Trophoblast cell (in vitro differentiated cells and primary cell): Measurements from ENCODE around the gene LRRIQ3.

Experiments
- DNase-seq, 2 donors: peaks; one replicate each; pipeline ENCODE4 v3.0.0-alpha.2; 2016
- H2AFZ ChIP-seq: 2 replicates; pipeline ENCODE4 v1.6.1; 2013; ENCODE audit warnings: low read length, moderate library complexity, mild to moderate bottlenecking; ENCODE audit not compliant: insufficient read depth, poor library complexity
- H2AK5ac ChIP-seq: 2 replicates; pipeline ENCODE4 v1.6.1; 2013; ENCODE audit warnings: mild to moderate bottlenecking, low read length
- H2BK120ac ChIP-seq: 2 replicates; pipeline ENCODE4 v1.6.1; 2013; ENCODE audit warnings: low read length, mild to moderate bottlenecking, moderate library complexity; ENCODE audit not compliant: insufficient read depth, poor library complexity
- H2BK12ac ChIP-seq: 2 replicates; pipeline ENCODE4 v1.6.1; 2013; ENCODE audit warnings: mild to moderate bottlenecking, low read length, moderate library complexity
- H2BK5ac ChIP-seq: 2 replicates; pipeline ENCODE4 v1.6.1; 2013; ENCODE audit warnings: low read length, low read depth, moderate library complexity, mild to moderate bottlenecking; ENCODE audit not compliant: poor library complexity
- H3K14ac ChIP-seq: 2 replicates; pipeline ENCODE4 v1.6.1; 2013; ENCODE audit warnings: mild to moderate bottlenecking, low read length
- H3K18ac ChIP-seq: 2 replicates; pipeline ENCODE4 v1.6.1; 2013; ENCODE audit warnings: mild to moderate bottlenecking, low read length
- H3K23ac ChIP-seq: 2 replicates; pipeline ENCODE4 v1.6.1; 2013; ENCODE audit warnings: low read length
- H3K27ac ChIP-seq: 2 replicates; pipeline ENCODE4 v1.5.1; 2013; ENCODE audit warnings: low read depth, mild to moderate bottlenecking, inconsistent platforms, low read length, moderate library complexity
- H3K27me3 ChIP-seq: 2 replicates; pipeline ENCODE4 v1.6.1; 2013; ENCODE audit warnings: inconsistent platforms, mild to moderate bottlenecking, low read length, moderate library complexity; ENCODE audit not compliant: insufficient read depth
- H3K36me3 ChIP-seq, 2 experiments: 1 replicate in 1 of 2; 2 replicates in 1 of 2; pipeline ENCODE4 v1.6.1; 2013; ENCODE audit warnings: low read length in 2 of 2, mild to moderate bottlenecking in 2 of 2, moderate library complexity in 1 of 2; ENCODE audit not compliant: insufficient read depth in 2 of 2, control insufficient read depth in 1 of 2
- H3K4ac ChIP-seq: 2 replicates; pipeline ENCODE4 v1.6.1; 2013; ENCODE audit warnings: low read depth, mild to moderate bottlenecking, low read length, moderate library complexity
- H3K4me1 ChIP-seq, 2 experiments: 1 replicate in 1 of 2; 2 replicates in 1 of 2; pipeline ENCODE4 v1.6.1; 2013; ENCODE audit warnings: low read length in 2 of 2, mild to moderate bottlenecking in 2 of 2, moderate library complexity in 1 of 2; ENCODE audit not compliant: insufficient read depth in 2 of 2, control insufficient read depth in 1 of 2
- H3K4me2 ChIP-seq: 2 replicates; pipeline ENCODE4 v1.6.1; 2013; ENCODE audit warnings: inconsistent platforms, mild to moderate bottlenecking, low read length, moderate library complexity
- H3K4me3 ChIP-seq: 2 replicates; pipeline ENCODE4 v1.5.1; 2013; ENCODE audit warnings: mild to moderate bottlenecking, low read depth, low read length, inconsistent platforms
- H3K79me1 ChIP-seq: one replicate; pipeline ENCODE4 v1.6.1; 2013; ENCODE audit warnings: low read length
- H3K79me2 ChIP-seq: 2 replicates; pipeline ENCODE4 v1.6.1; 2013; ENCODE audit warnings: low read length, mild to moderate bottlenecking; ENCODE audit not compliant: control insufficient read depth, insufficient read depth, poor library complexity
- H3K9ac ChIP-seq: 2 replicates; pipeline ENCODE4 v1.6.1; 2013; ENCODE audit warnings: mild to moderate bottlenecking, low read length
- H3K9me3 ChIP-seq: 2 replicates; pipeline ENCODE4 v1.6.1; 2013; ENCODE audit warnings: low read depth, mild to moderate bottlenecking, control low read depth, inconsistent platforms, low read length; ENCODE audit not compliant: insufficient read depth
- H4K12ac ChIP-seq: 2 replicates; pipeline ENCODE4 v1.6.1; 2013; ENCODE audit warnings: low read depth, mild to moderate bottlenecking, low read length, moderate library complexity
- H4K8ac ChIP-seq: 2 replicates; pipeline ENCODE4 v1.6.1; 2013; ENCODE audit warnings: low read depth, mild to moderate bottlenecking, low read length, moderate library complexity
- H4K91ac ChIP-seq: one replicate; pipeline ENCODE4 v1.6.1; 2013; ENCODE audit warnings: low read depth, mild to moderate bottlenecking, low read length, moderate library complexity
- WGBS: extraction: QIAGEN DNeasy Blood & Tissue Kit; methylation state at CpG from one replicate; pipeline ENCODE4 v1.1.7; 2013; ENCODE audit warnings: missing lambda C conversion rate; ENCODE audit not compliant: insufficient read length, insufficient coverage; ENCODE audit errors: extremely low coverage; 5-methylcytosine and 5-hydroxymethylcytosine counted together

The LRRIQ3 gene

GRCh38 chr1:74237035-74237434, 39.1 kb upstream of the LRRIQ3 start:
- no peak overlapping the region for H2BK12ac ChIP-seq
- H2BK120ac ChIP-seq = no peak overlapping the region
- H3K18ac ChIP-seq = no peak overlapping the region
- no peak overlapping the region for H3K4me3 ChIP-seq
- no peak overlapping the region for H4K8ac ChIP-seq
- H4K12ac ChIP-seq = no peak overlapping the region
- H3K27ac ChIP-seq = no peak overlapping the region
- no peaks in the 10 kb centered on the region for H3K9me3 ChIP-seq
- no peaks in the 10 kb centered on the region for H3K4me1 ChIP-seq
- H3K27me3 ChIP-seq = no peaks in the 10 kb centered on the region
- WGBS = no CpG with 5 or more reads among the region's 1 CpG
- no peak overlapping the region for H3K4me2 ChIP-seq
- H2AFZ ChIP-seq = no peak overlapping the region
- H3K36me3 ChIP-seq = no peaks in the 10 kb centered on the region
- H4K91ac ChIP-seq = no peak overlapping the region
- H3K9ac ChIP-seq = no peak overlapping the region
- H3K23ac ChIP-seq = no peak overlapping the region
- H3K4ac ChIP-seq = no peak overlapping the region
- no peak overlapping the region for H2BK5ac ChIP-seq
- no peak overlapping the region for H3K14ac ChIP-seq
- H3K79me2 ChIP-seq = no peaks in the 10 kb centered on the region
- no peaks in the 10 kb centered on the region for H3K79me1 ChIP-seq
- DNase-seq = no peak
- H2AK5ac ChIP-seq = no peak overlapping the region

GRCh38 chr1:74236440-74236839, 38.5 kb upstream of the LRRIQ3 start:
- Histone ChIP-seq H4K8ac (no peak overlapping the region), H3K18ac (no peak overlapping the region), H3K79me2 (no peaks in the 10 kb centered on the region), H3K9ac (no peak overlapping the region), H2AFZ (no peak overlapping the region), H3K14ac (no peak overlapping the region), H3K79me1 (no peaks in the 10 kb centered on the region), H3K36me3 (no peaks in the 10 kb centered on the region), H3K4me2 (no peak overlapping the region), H3K27ac (no peak overlapping the region), H2AK5ac (no peak overlapping the region), H4K91ac (no peak overlapping the region), H2BK12ac (no peak overlapping the region), H3K23ac (no peak overlapping the region), H3K9me3 (no peaks in the 10 kb centered on the region), H3K4ac (no peak overlapping the region), H3K4me3 (no peak overlapping the region), H3K27me3 (no peaks in the 10 kb centered on the region), H4K12ac (no peak overlapping the region), H3K4me1 (no peaks in the 10 kb centered on the region), H2BK120ac (no peak overlapping the region), H2BK5ac (no peak overlapping the region)
- no peak for DNase-seq
- WGBS = no CpG with 5 or more reads among the region's 3 CpGs

- H2AK5ac ChIP-seq = no peak within 1 kb of the TSS
- no CpG with 5 or more reads among the region's 2 CpGs for WGBS
- no peak within 1 kb of the TSS for H3K23ac ChIP-seq
- H2BK120ac ChIP-seq = no peak within 1 kb of the TSS
- H3K14ac ChIP-seq = no peak within 1 kb of the TSS
- H3K9ac ChIP-seq = no peak within 1 kb of the TSS
- H3K27me3 ChIP-seq = no peaks in the 10 kb centered on the region
- H3K79me1 ChIP-seq = no peaks in the 10 kb centered on the region
- H3K4me1 ChIP-seq = no peaks in the 10 kb centered on the region
- H3K79me2 ChIP-seq = no peaks in the 10 kb centered on the region
- no peaks in the 10 kb centered on the region for H3K36me3 ChIP-seq
- no peak within 1 kb of the TSS for H2AFZ ChIP-seq
- no peaks in the 10 kb centered on the region for H3K9me3 ChIP-seq
- H3K18ac ChIP-seq = no peak within 1 kb of the TSS
- H4K8ac ChIP-seq = no peak within 1 kb of the TSS
- no peak within 1 kb of the TSS for H3K4ac ChIP-seq
- H2BK12ac ChIP-seq = no peak within 1 kb of the TSS
- H4K12ac ChIP-seq = no peak within 1 kb of the TSS
- no peak for DNase-seq
- no peak within 1 kb of the TSS for H4K91ac ChIP-seq
- no peak within 1 kb of the TSS for H3K4me3 ChIP-seq
- H2BK5ac ChIP-seq = no peak within 1 kb of the TSS
- H3K4me2 ChIP-seq = no peak within 1 kb of the TSS
- H3K27ac ChIP-seq = no peak within 1 kb of the TSS
Observed at GRCh38 chr1:74235153-74235552, 37.2 kb upstream of the LRRIQ3 start, which contains the start of gene TNNI3K. TSS of gene TNNI3K (plus strand) at chr1:74235387. CDS start at chr1:74235452, 65 bp downstream.

GRCh38 chr1:74223453-74223852, 25.5 kb upstream of the LRRIQ3 start:
- no peak overlapping the region for H2AFZ ChIP-seq
- H3K9me3 ChIP-seq = no peaks in the 10 kb centered on the region

More at GRCh38 chr1:74223453-74223852, 25.5 kb upstream of the LRRIQ3 start:
- no peak overlapping the region for H2BK120ac ChIP-seq
- no peak overlapping the region for H3K9ac ChIP-seq
- no peak overlapping the region for H3K14ac ChIP-seq
- no peak overlapping the region for H3K4me2 ChIP-seq
- DNase-seq = no peak
- no peak overlapping the region for H4K12ac ChIP-seq
- H3K79me1 ChIP-seq = no peaks in the 10 kb centered on the region
- H3K4me1 ChIP-seq = no peaks in the 10 kb centered on the region
- H3K23ac ChIP-seq = no peak overlapping the region
- no peak overlapping the region for H2BK12ac ChIP-seq
- H3K4me3 ChIP-seq = no peak overlapping the region
- no peaks in the 10 kb centered on the region for H3K36me3 ChIP-seq
- no peak overlapping the region for H2BK5ac ChIP-seq
- H4K8ac ChIP-seq = no peak overlapping the region
- no peak overlapping the region for H3K4ac ChIP-seq
- WGBS = no CpG with 5 or more reads among the region's 3 CpGs
- no peak overlapping the region for H3K27ac ChIP-seq
- no peak overlapping the region for H3K18ac ChIP-seq
- H2AK5ac ChIP-seq = no peak overlapping the region
- no peaks in the 10 kb centered on the region for H3K27me3 ChIP-seq
- no peaks in the 10 kb centered on the region for H3K79me2 ChIP-seq
- no peak overlapping the region for H4K91ac ChIP-seq
